HG02588 (cell line): ENCODE results near the gene BUB1B.
"Not testable (repeated sequence)": the region's sequence is repeated elsewhere in the genome, so short reads cannot be mapped to it uniquely, and the experiment has no call there.

Experiments used
- ATAC-seq: cut with Tn5 transposase; IDR thresholded peaks from one replicate; pipeline ENCODE4 v1.9.1; 2021; ENCODE audit warnings: mild to moderate bottlenecking, moderate library complexity; ENCODE audit not compliant: unreplicated experiment

The BUB1B gene

GRCh38 chr15:40136470-40137302 is 24.2 kb upstream of the BUB1B start:
- no peak for ATAC-seq

- no peak for ATAC-seq
Observed at GRCh38 chr15:40137303-40138200, 23.3 kb upstream of the BUB1B start.

- ATAC-seq = not testable (repeated sequence)
Observed at GRCh38 chr15:40138201-40138570, 22.7 kb upstream of the BUB1B start.

- ATAC-seq = no peak
Observed at GRCh38 chr15:40142428-40142827, 18.4 kb upstream of the BUB1B start.

GRCh38 chr15:40146037-40146436 is 14.8 kb upstream of the BUB1B start:
- ATAC-seq = no peak

- ATAC-seq = no peak
Observed at GRCh38 chr15:40149339-40149738, 11.5 kb upstream of the BUB1B start.

- ATAC-seq = no peak
Observed at GRCh38 chr15:40150163-40150925, 10.5 kb upstream of the BUB1B start.

- no peak for ATAC-seq
Observed at GRCh38 chr15:40151499-40151898, 9.4 kb upstream of the BUB1B start.

- no peak for ATAC-seq
Observed at GRCh38 chr15:40151991-40152390, 8.9 kb upstream of the BUB1B start.

GRCh38 chr15:40154821-40155220 is 6.0 kb upstream of the BUB1B start:
- ATAC-seq = not testable (repeated sequence)

- no peak for ATAC-seq
Observed at GRCh38 chr15:40155270-40155910, 5.5 kb upstream of the BUB1B start.

GRCh38 chr15:40157778-40158447 is 3.0 kb upstream of the BUB1B start:
- no peak for ATAC-seq

GRCh38 chr15:40160021-40160420 is 848 bp upstream of the BUB1B start:
- ATAC-seq = no peak

- no peak for ATAC-seq
Observed at GRCh38 chr15:40161693-40162391, 973 bp downstream of the BUB1B start.

GRCh38 chr15:40162552-40162951 is 1.7 kb downstream of the BUB1B start:
- ATAC-seq = no peak

GRCh38 chr15:40163657-40164416 is 3.0 kb downstream of the BUB1B start:
- no peak for ATAC-seq

- not testable (repeated sequence) for ATAC-seq
Observed at GRCh38 chr15:40167374-40167773, 6.5 kb downstream of the BUB1B start.

GRCh38 chr15:40175160-40175559 is 14.3 kb downstream of the BUB1B start:
- no peak for ATAC-seq
